Measurements from ENCODE around the gene F8A1.
"Not testable (repeated sequence)": the region's sequence is repeated elsewhere in the genome, so short reads cannot be mapped to it uniquely, and the experiment has no call there.

The F8A1 gene

GRCh38 chrX:154886069-154886788, at the start of gene F8A1:
F8A1 (plus strand) TSS chrX:154886355; CDS start chrX:154886375, 20 bp downstream.
- DNase-seq (ENCODE audit: low spot score) = not testable (repeated sequence)

GRCh38 chrX:154840856-154841255, 45.3 kb upstream of the F8A1 start:
- DNase-seq (ENCODE audit: low spot score) = peak; percentile 62

- no peak for DNase-seq (ENCODE audit: low spot score)
These were observed 35.1 kb upstream of the F8A1 start for GRCh38 chrX:154850957-154851611.

- no peak for DNase-seq (ENCODE audit: low spot score)
These were observed 30.9 kb upstream of the F8A1 start for GRCh38 chrX:154855256-154855655.

GRCh38 chrX:154868522-154868921, 17.6 kb upstream of the F8A1 start:
- DNase-seq (ENCODE audit: low spot score) = not testable (repeated sequence)

GRCh38 chrX:154873329-154873728, 12.8 kb upstream of the F8A1 start:
- no peak for DNase-seq (ENCODE audit: low spot score)

- DNase-seq (ENCODE audit: low spot score) = not testable (repeated sequence)
These were observed 2.1 kb upstream of the F8A1 start for GRCh38 chrX:154884069-154884468.

GRCh38 chrX:154885057-154885456, 1.1 kb upstream of the F8A1 start:
- not testable (repeated sequence) for DNase-seq (ENCODE audit: low spot score)

GRCh38 chrX:154885549-154885948, 606 bp upstream of the F8A1 start:
- not testable (repeated sequence) for DNase-seq (ENCODE audit: low spot score)

GRCh38 chrX:154886789-154887221, 650 bp downstream of the F8A1 start:
- DNase-seq (ENCODE audit: low spot score) = not testable (repeated sequence)

- no peak for DNase-seq (ENCODE audit: low spot score)
These were observed 5.0 kb downstream of the F8A1 start for GRCh38 chrX:154890990-154891639.

GRCh38 chrX:154892296-154892695, 6.1 kb downstream of the F8A1 start:
- DNase-seq (ENCODE audit: low spot score) = no peak

- no peak for DNase-seq (ENCODE audit: low spot score)
These were observed 14.2 kb downstream of the F8A1 start for GRCh38 chrX:154900323-154900722.

- no peak for DNase-seq (ENCODE audit: low spot score)
These were observed 16.3 kb downstream of the F8A1 start for GRCh38 chrX:154902408-154902807.

GRCh38 chrX:154908821-154909220, 22.7 kb downstream of the F8A1 start:
- no peak for DNase-seq (ENCODE audit: low spot score)

- not testable (repeated sequence) for DNase-seq (ENCODE audit: low spot score)
These were observed 23.9 kb downstream of the F8A1 start for GRCh38 chrX:154910048-154910447.

- not testable (repeated sequence) for DNase-seq (ENCODE audit: low spot score)
These were observed 24.4 kb downstream of the F8A1 start for GRCh38 chrX:154910528-154910927.

- DNase-seq (ENCODE audit: low spot score) = no peak
These were observed 27.9 kb downstream of the F8A1 start for GRCh38 chrX:154914052-154914451.

- DNase-seq (ENCODE audit: low spot score) = peak; percentile 69
These were observed 31.9 kb downstream of the F8A1 start for GRCh38 chrX:154918060-154918483.

- DNase-seq (ENCODE audit: low spot score) = not testable (repeated sequence)
These were observed 38.6 kb downstream of the F8A1 start for GRCh38 chrX:154924771-154925170.

Measured in SW480 (cell line).